Neural cell (in vitro differentiated cells): ENCODE data around the gene RASAL1.

Source experiments
- CTCF ChIP-seq: fragments of 450-650 bp; IDR thresholded peaks from 2 replicates; pipeline ENCODE4 v1.5.1; 2014; ENCODE audit warnings: antibody characterized with exemption, mild to moderate bottlenecking, moderate library complexity; ENCODE audit not compliant: poor library complexity, severe bottlenecking
- EP300 ChIP-seq: fragments of 450-650 bp; conservative IDR thresholded peaks from 2 replicates; pipeline ENCODE4 v1.6.1; 2014; ENCODE audit warnings: antibody characterized with exemption, mild to moderate bottlenecking, moderate library complexity; ENCODE audit not compliant: poor library complexity, severe bottlenecking
- EZH2 ChIP-seq: fragments of 200-600, 300-800 bp; shearing (Covaris generic), sonication (generic); IDR thresholded peaks from 2 replicates; pipeline ENCODE4 v1.6.1; 2014; ENCODE audit warnings: antibody characterized with exemption, low read length, borderline replicate concordance, mild to moderate bottlenecking; ENCODE audit not compliant: insufficient read depth, poor library complexity, severe bottlenecking
- MXI1 ChIP-seq: fragments of 450-650 bp; conservative IDR thresholded peaks from 2 replicates; pipeline ENCODE4 v1.6.1; 2014; ENCODE audit warnings: antibody characterized with exemption, mild to moderate bottlenecking; ENCODE audit not compliant: poor library complexity, severe bottlenecking
- POLR2AphosphoS5 ChIP-seq: IDR thresholded peaks from 2 replicates; pipeline ENCODE4 v1.6.1; 2012
- RAD21 ChIP-seq: fragments of 450-650 bp; conservative IDR thresholded peaks from 2 replicates; pipeline ENCODE4 v1.6.1; 2014; ENCODE audit warnings: antibody characterized with exemption, mild to moderate bottlenecking, moderate library complexity
- SMC3 ChIP-seq: fragments of 450-650 bp; conservative IDR thresholded peaks from 2 replicates; pipeline ENCODE4 v1.6.1; 2014; ENCODE audit warnings: antibody characterized with exemption, mild to moderate bottlenecking, moderate library complexity; ENCODE audit not compliant: poor library complexity

GRCh38 chr12:113098441-113099028 is 37.0 kb downstream of the RASAL1 start:
- peak; percentile 86 for TF ChIP-seq CTCF
- no peak for TF ChIP-seq POLR2AphosphoS5
- peak; percentile 80 for TF ChIP-seq RAD21
- TF ChIP-seq EP300 = no peak
- no peak for TF ChIP-seq EZH2
- TF ChIP-seq SMC3 = peak; percentile 78
- no peak for TF ChIP-seq MXI1
